HG03432 (cell line): ENCODE measurements around the gene LRTM1.

Experiments
- ATAC-seq: cut with Tn5 transposase; IDR thresholded peaks from one replicate; pipeline ENCODE4 v1.9.1; 2021; ENCODE audit warnings: mild to moderate bottlenecking, moderate library complexity; ENCODE audit not compliant: unreplicated experiment

Gene LRTM1

DNA sequence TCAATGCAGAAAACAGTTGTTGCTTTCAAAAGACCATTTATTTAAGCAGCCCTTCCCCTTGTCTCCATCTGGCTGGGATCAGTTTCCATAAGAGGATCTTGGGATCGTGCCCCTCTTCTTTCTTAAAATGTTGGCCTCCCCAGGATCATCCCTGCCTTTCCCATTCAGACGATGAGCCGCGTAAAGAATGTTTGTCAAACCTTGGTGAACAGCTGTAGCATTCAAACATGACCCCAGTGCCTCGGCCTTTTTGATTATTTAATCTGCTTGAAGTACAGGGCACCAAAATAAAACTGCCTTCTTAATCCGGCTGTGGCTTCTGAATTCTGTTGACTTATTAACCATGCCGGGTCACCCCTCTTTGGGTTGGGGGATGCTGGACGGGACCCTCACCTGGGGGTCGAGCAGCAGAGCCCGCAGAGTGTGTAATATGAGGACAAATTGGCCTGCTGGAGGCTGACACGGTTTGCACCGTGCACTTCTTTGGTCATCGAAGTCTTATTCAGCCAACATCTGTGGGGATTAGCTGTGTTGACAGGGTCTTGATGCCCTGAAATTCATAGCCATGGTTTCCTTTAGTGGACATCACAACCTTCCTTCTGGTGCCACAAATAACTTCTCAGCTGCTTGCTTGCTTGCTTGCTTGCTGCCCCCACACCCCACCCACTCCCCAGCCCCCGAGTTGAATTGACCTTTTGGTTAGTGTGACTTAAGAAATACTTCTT lies at the start of gene LRTM1:
Gene LRTM1, minus strand, starts transcription at position 14 of the 725 bp plus-strand sequence. CDS start 148 bp downstream, outside the sequence.
- ATAC-seq, result no peak

DNA sequence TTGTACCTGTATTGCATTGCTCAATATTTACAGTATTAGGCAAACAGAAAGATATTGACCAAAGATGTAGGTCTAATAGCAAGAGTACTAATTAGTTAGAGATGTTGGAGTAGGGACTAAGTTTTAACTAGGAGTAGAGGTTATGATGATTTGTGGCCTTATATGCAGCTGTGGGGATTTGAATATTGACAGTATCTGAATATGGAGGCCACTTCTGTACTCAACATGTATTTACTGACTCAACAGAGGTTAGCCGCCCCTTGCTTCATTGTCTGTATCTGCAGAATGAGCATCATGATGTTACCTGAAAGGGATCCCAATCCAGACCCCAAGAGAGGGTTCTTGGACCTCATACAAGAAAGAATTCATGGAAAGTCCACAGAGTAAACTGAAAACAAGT lies 49.6 kb upstream of the LRTM1 start:
- no peak for ATAC-seq

DNA sequence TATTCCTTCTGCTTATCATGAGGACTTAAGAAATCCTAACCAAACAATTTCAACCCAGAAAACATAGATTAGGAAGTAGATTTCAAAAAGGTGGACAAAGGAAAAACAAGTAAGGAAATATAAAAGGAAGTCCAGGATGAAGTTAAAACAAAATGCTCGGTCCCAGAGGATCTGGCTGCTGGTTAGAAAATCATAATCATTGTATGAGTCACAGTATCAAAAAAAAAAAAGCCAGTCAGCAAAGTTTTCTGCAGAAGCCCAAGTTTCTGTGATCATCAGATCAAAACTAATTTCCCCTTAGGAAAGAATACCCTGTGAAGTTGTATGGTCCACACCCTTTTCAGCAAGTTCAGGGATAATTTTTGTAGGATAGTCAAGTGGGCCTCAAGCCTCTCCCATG lies 43.0 kb upstream of the LRTM1 start:
- no peak for ATAC-seq

DNA sequence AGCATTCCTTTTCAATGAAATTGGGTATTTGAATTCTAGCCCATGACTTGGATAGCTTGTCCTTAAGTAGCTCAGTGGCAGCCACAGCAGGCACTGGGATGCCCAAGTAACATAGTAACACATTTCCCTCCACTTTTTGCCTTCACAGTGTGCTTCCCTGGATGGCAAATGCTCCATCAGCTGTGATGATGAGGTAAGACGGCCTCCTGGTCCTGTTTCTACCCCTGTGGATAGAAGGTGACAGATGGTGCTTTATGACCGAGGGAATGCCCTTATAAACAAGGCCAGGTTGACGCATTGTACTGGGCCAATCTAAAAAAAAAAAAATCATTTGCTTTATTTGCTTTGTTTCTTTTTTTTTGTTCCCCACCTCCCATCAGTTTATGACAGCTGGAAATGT lies 41.8 kb upstream of the LRTM1 start:
- no peak for ATAC-seq

- no peak for ATAC-seq
Observed at GRCh38 chr3:54968546-54969172, 40.8 kb upstream of the LRTM1 start.

DNA sequence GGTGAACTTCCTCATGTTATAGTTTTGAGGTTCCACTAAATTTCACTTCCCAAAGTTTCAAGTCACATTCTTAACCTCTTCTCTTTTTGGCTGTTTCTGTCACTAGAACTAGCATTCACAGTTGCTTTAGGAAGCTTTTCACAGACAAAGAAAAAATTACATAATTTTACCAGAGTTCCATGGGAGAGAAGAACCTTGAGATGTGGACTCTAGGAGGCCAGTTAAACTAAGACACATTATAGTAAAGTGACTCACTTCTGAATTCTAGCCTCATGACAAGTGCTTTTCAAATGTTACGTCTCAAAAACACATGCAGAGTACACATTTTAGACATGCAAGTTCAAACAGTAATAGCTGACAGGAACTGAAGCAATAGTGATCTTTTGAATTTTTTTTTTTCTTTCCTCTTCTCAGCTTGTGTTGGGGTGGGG lies 39.9 kb upstream of the LRTM1 start:
- ATAC-seq, result no peak

- no peak for ATAC-seq
Observed at GRCh38 chr3:54966979-54967378, 39.1 kb upstream of the LRTM1 start.

DNA sequence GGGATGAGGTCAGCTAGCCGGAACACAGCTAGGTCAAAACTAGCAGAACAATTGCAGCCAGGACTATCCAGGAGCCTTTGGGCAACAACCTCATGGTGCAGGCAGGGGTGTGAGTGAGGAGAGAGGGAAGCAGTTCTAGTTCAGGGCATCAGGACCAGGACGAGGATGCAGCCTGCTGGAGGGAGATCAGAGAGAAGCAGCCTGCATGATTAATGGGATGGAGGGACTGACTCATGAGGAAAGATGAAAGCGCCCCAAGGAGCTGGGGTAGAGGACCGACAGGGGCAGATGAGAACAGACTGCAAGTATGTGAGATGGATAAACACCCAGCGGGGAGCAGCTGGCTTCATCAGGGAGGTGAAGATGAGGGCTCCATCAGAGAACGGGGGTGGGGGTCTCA lies 37.9 kb upstream of the LRTM1 start:
- no peak for ATAC-seq

DNA sequence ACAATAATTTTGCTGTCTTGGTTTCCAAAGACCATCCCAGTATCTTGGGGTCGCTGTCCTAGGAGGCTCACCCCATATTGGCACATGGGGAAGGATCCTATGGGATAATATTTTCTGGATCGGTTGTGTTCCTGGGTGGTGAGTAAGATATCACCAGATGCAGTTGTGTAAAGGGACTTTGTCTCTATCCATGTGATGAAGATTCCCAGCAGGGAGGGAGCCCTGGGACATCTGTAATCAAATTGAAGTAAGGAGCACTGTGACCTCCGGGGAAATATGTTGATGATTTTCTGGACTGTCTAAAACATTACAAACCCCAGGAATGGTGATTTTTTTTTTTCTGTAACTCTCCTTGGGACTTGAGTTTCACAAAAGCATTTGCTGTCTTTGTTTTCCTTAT lies 36.2 kb upstream of the LRTM1 start:
- no peak for ATAC-seq

DNA sequence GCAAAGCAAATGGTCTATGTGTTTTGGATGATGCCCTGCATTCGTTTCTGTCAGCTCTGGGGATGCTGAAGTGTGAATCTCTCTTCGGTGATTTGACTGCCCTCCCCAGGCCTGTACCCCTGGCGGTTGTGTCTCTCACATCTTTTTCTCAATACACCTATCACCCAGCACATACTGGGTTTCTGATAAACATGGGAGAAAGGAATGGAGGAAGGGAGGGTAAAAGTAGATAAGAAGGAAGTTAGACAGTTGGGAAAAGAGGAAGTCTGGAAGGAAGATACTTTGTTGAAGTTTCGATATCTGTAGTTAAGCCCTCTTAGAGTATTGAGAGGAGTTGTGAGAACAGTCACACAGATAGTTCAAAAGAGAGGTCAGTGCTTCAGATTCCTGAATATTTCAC lies 35.8 kb upstream of the LRTM1 start:
- ATAC-seq, result no peak

DNA sequence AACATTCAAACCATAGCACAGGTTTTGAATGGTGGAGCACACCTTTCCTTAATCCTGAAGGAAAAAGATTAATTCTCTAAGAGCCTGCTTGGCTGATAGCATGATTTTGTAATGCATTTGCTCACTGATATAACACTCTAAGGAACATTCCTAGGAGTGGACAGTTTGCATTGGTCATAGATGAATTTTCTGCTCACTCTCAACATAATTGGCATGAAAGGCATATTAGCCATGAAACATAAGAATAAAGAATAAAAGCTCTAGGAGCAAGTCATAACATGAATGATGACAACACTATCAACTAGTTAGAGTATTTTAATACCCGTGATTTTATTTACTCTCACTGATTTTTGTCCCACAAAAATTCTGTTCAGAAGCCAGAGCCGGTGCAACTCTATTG lies 34.3 kb upstream of the LRTM1 start:
- no peak for ATAC-seq

DNA sequence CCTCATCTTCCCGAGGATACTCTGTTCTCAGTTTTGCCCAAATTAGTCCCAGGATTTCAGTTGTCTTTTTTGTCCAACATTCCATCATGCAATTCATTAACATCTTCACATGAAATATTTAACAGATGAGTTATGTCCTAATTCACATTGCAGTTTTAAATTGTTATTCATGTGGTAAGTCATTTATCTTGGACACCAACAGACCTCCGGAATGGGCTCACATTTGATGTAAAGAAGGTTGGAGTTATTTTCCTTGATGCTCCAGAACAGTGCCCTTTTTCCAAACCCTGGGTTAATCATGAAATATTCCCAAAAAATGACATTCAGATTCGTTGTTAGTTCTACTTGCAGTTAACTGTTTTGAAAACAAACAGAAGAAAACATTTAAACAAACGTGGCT lies 32.8 kb upstream of the LRTM1 start:
- no peak for ATAC-seq

DNA sequence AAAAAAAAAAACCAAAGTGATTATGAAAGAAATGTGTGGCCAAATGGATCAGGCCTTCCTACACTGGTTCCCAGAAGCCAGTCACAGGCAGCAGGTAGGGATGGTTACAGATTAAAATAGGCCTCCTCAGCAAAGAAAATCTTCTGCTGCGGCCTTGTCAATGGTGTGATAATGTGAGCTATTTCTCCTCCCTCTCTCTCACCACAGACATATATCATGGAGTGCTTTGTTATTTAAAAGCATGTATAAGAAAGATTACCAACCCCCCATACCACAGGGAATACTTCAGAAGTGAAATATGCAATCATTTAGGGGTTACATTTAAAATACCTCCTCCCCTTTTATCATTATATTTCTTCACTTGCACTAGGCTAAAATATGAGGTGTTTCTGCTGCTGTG lies 32.2 kb upstream of the LRTM1 start:
- no peak for ATAC-seq

GRCh38 chr3:54957711-54958110 lies 29.9 kb upstream of the LRTM1 start:
- ATAC-seq, result no peak

GRCh38 chr3:54955941-54956340 lies 28.1 kb upstream of the LRTM1 start:
- no peak for ATAC-seq

GRCh38 chr3:54955496-54955895 lies 27.6 kb upstream of the LRTM1 start:
- ATAC-seq, result no peak

- no peak for ATAC-seq
Observed at GRCh38 chr3:54954521-54954920, 26.7 kb upstream of the LRTM1 start.

- ATAC-seq, result no peak
Observed at GRCh38 chr3:54954022-54954421, 26.2 kb upstream of the LRTM1 start.

DNA sequence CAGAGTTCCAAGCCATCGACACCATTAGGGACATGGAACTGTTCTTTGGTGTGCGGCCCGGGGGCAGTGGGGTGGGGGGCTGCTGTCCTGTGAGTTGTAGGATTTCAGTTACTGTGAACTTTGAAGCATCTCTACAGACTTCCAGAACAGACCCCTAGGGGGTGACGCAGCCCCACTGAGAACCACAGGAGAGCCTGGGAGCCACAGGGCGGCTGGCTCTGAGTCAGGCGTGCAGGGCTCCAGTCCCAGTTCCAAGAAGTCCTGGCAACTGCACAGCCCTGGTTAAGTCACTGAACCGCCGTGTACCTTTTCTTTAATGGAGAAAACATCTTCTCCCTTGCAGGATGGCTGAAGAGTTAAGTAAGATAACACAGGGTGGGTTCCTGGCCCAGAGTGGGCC lies 23.5 kb upstream of the LRTM1 start:
- ATAC-seq, result no peak

- no peak for ATAC-seq
Observed at GRCh38 chr3:54950391-54951003, 22.6 kb upstream of the LRTM1 start.

GRCh38 chr3:54949491-54950044 lies 21.7 kb upstream of the LRTM1 start:
- ATAC-seq, result no peak
